GM13977 (cell line): ENCODE results near the gene RNF217.

Experiments
- DNase-seq: peaks from one replicate; pipeline ENCODE4 v3.0.0; 2012; ENCODE audit warnings: low spot score
- in situ Hi-C: fragments of 300-500 bp; cut with MboI; formaldehyde crosslinking; loops from one replicate; pipeline ENCODE4 v1.12.0; 2022; ENCODE audit warnings: low sequenced_read_pairs, low pct_unique_long_range_greater_than_20kb, mixed read lengths, inconsistent platforms; ENCODE audit not compliant: unreplicated experiment
- TF ChIP-seq, protein P1 (sequence below): IDR thresholded peaks from 2 replicates; pipeline ENCODE4 v1.5.1; 2012; ENCODE audit warnings: mild to moderate bottlenecking, control low read depth; ENCODE audit not compliant: insufficient read depth; ENCODE audit errors: extremely low read depth, missing control alignments

Gene RNF217

DNA sequence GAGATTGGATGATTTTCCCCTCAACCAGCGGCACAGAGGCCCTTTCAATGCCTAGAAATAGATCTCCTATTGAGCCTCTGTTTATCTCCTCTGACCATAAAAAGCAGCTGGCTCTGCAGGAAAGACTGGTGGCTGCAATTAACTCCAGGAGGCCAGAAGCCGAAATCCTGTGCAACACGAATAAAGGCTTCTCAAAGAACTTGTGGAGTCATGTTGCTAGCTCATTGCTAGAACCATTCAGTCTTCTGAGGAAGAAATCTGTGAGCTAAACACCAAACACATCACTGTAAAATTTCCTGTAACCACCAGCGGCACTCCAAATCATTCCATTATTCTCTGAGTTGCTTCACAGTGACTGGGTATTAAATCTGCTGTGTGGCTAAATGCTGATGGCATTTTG, 142.2 kb downstream of the RNF217 start:
- TF ChIP-seq, protein P1, sequence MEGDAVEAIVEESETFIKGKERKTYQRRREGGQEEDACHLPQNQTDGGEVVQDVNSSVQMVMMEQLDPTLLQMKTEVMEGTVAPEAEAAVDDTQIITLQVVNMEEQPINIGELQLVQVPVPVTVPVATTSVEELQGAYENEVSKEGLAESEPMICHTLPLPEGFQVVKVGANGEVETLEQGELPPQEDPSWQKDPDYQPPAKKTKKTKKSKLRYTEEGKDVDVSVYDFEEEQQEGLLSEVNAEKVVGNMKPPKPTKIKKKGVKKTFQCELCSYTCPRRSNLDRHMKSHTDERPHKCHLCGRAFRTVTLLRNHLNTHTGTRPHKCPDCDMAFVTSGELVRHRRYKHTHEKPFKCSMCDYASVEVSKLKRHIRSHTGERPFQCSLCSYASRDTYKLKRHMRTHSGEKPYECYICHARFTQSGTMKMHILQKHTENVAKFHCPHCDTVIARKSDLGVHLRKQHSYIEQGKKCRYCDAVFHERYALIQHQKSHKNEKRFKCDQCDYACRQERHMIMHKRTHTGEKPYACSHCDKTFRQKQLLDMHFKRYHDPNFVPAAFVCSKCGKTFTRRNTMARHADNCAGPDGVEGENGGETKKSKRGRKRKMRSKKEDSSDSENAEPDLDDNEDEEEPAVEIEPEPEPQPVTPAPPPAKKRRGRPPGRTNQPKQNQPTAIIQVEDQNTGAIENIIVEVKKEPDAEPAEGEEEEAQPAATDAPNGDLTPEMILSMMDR, result no peak
- no peak for DNase-seq
- in situ Hi-C loops, result no loop called here

- in situ Hi-C loops, result no loop called here
- no peak for DNase-seq
- TF ChIP-seq, protein P1, result no peak
These were observed 144.8 kb downstream of the RNF217 start for GRCh38 chr6:125107048-125107447.

DNA sequence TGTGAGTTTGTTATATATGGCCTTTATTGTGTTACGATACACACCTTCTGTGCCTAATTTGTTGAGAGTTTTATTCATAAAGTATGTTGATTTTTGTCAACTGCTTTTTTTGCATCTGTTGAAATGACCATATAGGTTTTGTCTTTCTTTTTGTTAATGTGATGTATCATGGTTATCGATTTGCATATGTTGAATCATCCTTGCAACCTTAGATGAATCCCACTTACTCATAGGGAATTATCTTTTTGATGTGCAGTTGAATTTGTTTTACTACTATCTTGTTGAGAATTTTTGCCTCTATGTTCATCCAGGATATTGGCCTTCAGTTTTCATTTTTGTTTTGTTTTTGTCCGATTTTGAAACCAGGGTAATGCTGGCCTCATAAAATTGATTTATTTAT, 145.7 kb downstream of the RNF217 start:
- no peak for DNase-seq
- in situ Hi-C loops, result no loop called here
- TF ChIP-seq, protein P1, result no peak

DNA sequence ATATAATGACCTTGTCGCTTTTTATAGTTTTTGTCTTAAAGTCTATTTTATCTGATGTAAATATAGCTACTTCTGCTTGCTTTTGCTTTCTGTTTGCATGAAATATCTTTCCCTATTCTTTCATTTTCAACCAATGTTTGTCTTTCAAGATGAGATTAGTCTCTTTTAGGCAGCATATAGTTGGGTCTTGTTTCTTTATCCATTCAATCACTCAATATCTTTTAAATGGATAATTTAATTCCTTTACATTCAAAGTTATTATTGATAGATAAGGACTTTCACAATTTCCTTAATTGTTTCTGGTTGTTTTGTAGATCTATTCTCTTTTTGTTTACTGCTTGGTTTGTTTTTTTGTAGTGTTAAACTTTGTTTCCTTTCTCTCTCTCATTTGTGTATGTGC, 147.8 kb downstream of the RNF217 start:
- DNase-seq, result no peak
- in situ Hi-C loops, result no loop called here
- TF ChIP-seq, protein P1, result no peak

DNA sequence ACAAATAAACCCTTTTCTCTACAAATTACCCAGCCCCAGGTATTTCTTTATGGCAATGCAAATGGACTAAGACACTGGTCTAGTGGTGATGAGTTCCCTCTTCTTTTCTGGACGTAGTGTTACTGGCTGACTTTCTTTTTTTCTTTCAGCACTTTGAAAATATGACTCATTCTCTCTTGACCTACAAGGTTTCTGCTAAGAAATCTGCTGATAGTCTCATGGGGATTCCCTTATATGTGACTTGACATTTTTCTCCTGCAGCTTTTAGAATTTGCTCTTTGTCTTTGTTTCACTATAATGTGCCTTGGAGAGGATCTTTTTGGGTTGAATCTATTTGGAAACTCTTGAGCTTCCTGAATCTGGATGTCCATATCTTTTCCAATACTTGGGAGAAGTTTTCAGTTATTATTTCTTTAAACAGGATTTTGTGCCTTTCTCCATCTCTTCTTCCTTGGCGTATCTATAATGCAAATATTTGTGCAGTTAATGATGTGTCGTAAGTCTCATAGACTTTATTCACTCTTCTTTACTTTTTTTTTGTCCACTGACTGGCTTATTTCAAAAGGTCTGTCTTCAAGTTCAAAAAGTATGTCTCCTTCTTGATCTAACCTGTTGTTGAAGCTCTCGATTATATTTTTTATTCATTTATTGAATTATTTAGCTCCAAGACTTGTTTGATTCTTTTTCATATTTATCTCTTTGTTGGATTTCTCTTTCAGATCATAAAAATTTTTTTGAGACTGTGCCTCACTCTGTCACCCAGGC, 149.2 kb downstream of the RNF217 start:
- no peak for DNase-seq
- in situ Hi-C loops, result no loop called here
- TF ChIP-seq, protein P1, result no peak

GRCh38 chr6:125112934-125113333, 150.7 kb downstream of the RNF217 start:
- TF ChIP-seq, protein P1, result no peak
- no peak for DNase-seq
- in situ Hi-C loops, result no loop called here
